ENCODE results near the gene GABPB2. TPM values are rescaled to one million over a fixed set of nuclear protein-coding genes. Genes with fewer than 3 reads are reported as not detected.

The GABPB2 gene
- total RNA-seq, 1 experiment from 2014 or later: 8.1 TPM

DNA sequence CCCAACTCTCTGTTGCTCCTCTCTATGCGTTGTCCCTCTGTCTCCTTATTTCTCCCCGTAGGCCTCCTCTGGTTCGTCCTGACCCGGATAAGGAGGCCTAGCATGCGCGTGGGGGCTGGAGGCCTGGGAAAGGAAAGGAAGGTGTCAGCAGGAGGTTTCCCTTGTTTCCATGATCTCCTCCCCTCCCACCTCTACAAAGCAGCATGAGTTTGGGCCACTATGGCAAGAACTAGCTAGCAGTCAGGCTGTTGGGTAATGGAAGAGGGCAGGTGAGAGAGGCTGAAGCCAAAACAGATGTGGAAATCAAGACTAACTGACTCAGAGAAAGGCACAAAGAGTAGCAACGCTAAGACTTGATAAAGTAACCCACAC is 76.6 kb downstream of the GABPB2 start:
- TF ChIP-seq, protein P1, sequence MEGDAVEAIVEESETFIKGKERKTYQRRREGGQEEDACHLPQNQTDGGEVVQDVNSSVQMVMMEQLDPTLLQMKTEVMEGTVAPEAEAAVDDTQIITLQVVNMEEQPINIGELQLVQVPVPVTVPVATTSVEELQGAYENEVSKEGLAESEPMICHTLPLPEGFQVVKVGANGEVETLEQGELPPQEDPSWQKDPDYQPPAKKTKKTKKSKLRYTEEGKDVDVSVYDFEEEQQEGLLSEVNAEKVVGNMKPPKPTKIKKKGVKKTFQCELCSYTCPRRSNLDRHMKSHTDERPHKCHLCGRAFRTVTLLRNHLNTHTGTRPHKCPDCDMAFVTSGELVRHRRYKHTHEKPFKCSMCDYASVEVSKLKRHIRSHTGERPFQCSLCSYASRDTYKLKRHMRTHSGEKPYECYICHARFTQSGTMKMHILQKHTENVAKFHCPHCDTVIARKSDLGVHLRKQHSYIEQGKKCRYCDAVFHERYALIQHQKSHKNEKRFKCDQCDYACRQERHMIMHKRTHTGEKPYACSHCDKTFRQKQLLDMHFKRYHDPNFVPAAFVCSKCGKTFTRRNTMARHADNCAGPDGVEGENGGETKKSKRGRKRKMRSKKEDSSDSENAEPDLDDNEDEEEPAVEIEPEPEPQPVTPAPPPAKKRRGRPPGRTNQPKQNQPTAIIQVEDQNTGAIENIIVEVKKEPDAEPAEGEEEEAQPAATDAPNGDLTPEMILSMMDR (IDR thresholded peaks at IDR 0.05): no peak
- TF ChIP-seq SIN3A (IDR thresholded peaks at IDR 0.05; ENCODE audit: borderline replicate concordance, insufficient read depth, low read depth, low read length) (no peak), POLR2AphosphoS5 (IDR thresholded peaks at IDR 0.05; ENCODE audit: low read depth, low read length) (no peak)
- TF ChIP-seq, protein P2, sequence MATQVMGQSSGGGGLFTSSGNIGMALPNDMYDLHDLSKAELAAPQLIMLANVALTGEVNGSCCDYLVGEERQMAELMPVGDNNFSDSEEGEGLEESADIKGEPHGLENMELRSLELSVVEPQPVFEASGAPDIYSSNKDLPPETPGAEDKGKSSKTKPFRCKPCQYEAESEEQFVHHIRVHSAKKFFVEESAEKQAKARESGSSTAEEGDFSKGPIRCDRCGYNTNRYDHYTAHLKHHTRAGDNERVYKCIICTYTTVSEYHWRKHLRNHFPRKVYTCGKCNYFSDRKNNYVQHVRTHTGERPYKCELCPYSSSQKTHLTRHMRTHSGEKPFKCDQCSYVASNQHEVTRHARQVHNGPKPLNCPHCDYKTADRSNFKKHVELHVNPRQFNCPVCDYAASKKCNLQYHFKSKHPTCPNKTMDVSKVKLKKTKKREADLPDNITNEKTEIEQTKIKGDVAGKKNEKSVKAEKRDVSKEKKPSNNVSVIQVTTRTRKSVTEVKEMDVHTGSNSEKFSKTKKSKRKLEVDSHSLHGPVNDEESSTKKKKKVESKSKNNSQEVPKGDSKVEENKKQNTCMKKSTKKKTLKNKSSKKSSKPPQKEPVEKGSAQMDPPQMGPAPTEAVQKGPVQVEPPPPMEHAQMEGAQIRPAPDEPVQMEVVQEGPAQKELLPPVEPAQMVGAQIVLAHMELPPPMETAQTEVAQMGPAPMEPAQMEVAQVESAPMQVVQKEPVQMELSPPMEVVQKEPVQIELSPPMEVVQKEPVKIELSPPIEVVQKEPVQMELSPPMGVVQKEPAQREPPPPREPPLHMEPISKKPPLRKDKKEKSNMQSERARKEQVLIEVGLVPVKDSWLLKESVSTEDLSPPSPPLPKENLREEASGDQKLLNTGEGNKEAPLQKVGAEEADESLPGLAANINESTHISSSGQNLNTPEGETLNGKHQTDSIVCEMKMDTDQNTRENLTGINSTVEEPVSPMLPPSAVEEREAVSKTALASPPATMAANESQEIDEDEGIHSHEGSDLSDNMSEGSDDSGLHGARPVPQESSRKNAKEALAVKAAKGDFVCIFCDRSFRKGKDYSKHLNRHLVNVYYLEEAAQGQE (IDR thresholded peaks at IDR 0.05; ENCODE audit: insufficient read depth in 1 of 2, low read depth in 2 of 2, low read length in 1 of 2): no peak
- in situ Hi-C loops (cut with HindIII; ENCODE audit: low pct_unique_long_range_greater_than_20kb, low sequenced_read_pairs): no loop called here
- intact Hi-C loops (cut with micrococcal nuclease; ENCODE audit: unreplicated experiment): no loop called here
- ChIA-PET CTCF (no interaction called here), POLR2A (interaction anchor here (0.8 kb wide), 1 partner anchor 289 kb away, joined by 3 read pairs; no protein-coding TSS in a partner anchor)
- H3K27me3 ChIP-seq (ENCODE audit: control insufficient read depth, insufficient read depth, low read length): no peaks in the 10 kb centered on the region
- H3K4me3 ChIP-seq (ENCODE audit: low read depth in 2 of 2, low read length in 2 of 2): peak overlapping the region; percentile 69 to 82
- H3K4me1 ChIP-seq (ENCODE audit: control insufficient read depth, insufficient read depth, low read length): peaks cover 7% of the 10 kb centered on the region; the same call in 1 of the 2 replicates
- no TSS peak for BruUV-seq (replicated peaks)
- ATAC-seq: peak; percentile 4
- no peak for DNase-seq (ENCODE audit: low read depth, low spot score)
- peak overlapping the region; percentile 71 for H3K27ac ChIP-seq (ENCODE audit: low read length)
- no peaks in the 10 kb centered on the region for H3K9me3 ChIP-seq (ENCODE audit: control insufficient read depth, insufficient read depth, low read depth, low read length)
- no peaks in the 10 kb centered on the region for H3K36me3 ChIP-seq (ENCODE audit: control insufficient read depth, insufficient read depth, low read length)

DNA sequence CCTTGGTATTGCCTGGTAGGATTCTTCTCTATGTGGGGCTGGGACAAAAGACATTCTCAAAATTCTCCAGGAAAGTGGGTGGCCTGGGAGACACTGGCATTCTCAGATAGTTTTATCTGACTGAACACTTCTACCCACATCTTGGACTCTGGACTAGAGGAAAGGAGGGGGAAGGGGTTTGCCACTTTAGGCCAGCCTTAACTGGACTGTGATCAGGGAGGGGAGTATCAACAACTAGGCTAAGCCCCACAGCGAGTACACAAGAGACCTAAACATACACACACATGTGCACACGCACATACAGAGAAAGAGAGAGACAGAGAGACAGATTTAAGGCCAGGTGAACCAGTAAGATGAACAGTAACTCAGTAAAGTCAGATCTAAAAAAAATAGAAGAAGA is 77.1 kb downstream of the GABPB2 start:
- in situ Hi-C loops (cut with HindIII; ENCODE audit: low pct_unique_long_range_greater_than_20kb, low sequenced_read_pairs) (no loop called here), intact Hi-C loops (cut with micrococcal nuclease; ENCODE audit: unreplicated experiment) (no loop called here)
- Histone ChIP-seq H3K27ac (ENCODE audit: low read length) (peak overlapping the region; percentile 71; the same call in 1 of the 2 replicates), H3K36me3 (ENCODE audit: control insufficient read depth, insufficient read depth, low read length) (no peaks in the 10 kb centered on the region), H3K4me1 (ENCODE audit: control insufficient read depth, insufficient read depth, low read length) (peaks cover 7% of the 10 kb centered on the region; the same call in 1 of the 2 replicates), H3K4me3 (ENCODE audit: low read depth in 2 of 2, low read length in 2 of 2) (no peak overlapping the region; a peak in 1 of 4 replicates), H3K27me3 (ENCODE audit: control insufficient read depth, insufficient read depth, low read length) (no peaks in the 10 kb centered on the region), H3K9me3 (ENCODE audit: control insufficient read depth, insufficient read depth, low read depth, low read length) (no peaks in the 10 kb centered on the region)
- ATAC-seq (no peak), DNase-seq (ENCODE audit: low read depth, low spot score) (no peak)
- POLR2A ChIA-PET: interaction anchor here (0.8 kb wide), 1 partner anchor 289 kb away, joined by 3 read pairs; no protein-coding TSS in a partner anchor
- CTCF ChIA-PET: interaction anchor here (0.7 kb wide), 2 partner anchors 58 to 600 kb away, joined by 3 read pairs; no protein-coding TSS in a partner anchor
- no TSS peak for BruUV-seq (replicated peaks)
- no peak for TF ChIP-seq SIN3A (IDR thresholded peaks at IDR 0.05; ENCODE audit: borderline replicate concordance, insufficient read depth, low read depth, low read length)
- TF ChIP-seq TCF7L2 (IDR thresholded peaks at IDR 0.05; ENCODE audit: low read depth, low read length): no peak
- TF ChIP-seq, protein P2 (IDR thresholded peaks at IDR 0.05; ENCODE audit: insufficient read depth in 1 of 2, low read depth in 2 of 2, low read length in 1 of 2): no peak
- TF ChIP-seq, protein P1 (IDR thresholded peaks at IDR 0.05): no peak
- no peak for TF ChIP-seq POLR2AphosphoS5 (IDR thresholded peaks at IDR 0.05; ENCODE audit: low read depth, low read length)

Measured in Panc1 (cell line).